Suppressor macrophage (primary cell): Measurements from ENCODE around the gene CAPN10.

Experiments
- DNase-seq, 4 experiments: peaks; one replicate each; pipeline ENCODE4 v3.0.0-alpha.2; 2020 to 2022

Gene CAPN10

GRCh38 chr2:240563951-240564560 is 22.5 kb upstream of the CAPN10 start:
- no peak for DNase-seq

DNA sequence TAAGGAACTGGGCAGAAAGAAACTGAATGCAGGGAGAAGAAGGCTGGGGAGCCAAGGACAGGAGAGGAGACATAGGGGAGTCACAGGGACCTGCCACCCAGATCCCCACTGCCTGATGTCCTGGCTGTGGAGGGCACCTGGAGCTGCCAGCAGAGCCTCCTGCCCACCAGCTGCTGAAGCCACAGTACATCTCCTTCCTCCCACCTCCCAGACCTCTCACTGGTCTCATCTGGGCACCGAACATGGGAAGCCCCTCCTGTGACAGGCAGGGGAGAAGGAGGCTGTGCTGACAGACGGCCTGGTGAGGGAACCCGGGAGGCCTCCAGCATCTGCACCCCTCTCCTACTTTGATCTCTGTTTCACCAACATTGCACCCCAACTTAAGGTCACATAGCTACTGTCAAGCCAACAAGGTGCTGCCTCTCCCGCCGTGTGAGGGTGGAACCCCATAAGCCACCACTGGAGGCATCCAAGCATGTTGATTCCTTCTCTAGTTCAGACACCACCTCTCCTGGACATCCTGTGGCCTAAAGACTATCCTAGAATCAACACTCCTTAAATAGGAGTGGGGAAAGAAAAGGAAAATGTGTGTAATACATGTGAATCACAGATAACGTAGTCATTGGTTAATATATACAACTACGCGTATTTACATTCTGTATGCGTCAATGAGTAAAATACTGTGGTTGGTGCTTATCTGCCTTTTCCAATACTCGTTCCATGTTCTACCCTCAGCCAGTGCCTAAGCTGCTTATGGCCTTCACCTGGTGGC is 21.8 kb upstream of the CAPN10 start:
- peak in 2 of 4 experiments; percentile 27 to 42 for DNase-seq

DNA sequence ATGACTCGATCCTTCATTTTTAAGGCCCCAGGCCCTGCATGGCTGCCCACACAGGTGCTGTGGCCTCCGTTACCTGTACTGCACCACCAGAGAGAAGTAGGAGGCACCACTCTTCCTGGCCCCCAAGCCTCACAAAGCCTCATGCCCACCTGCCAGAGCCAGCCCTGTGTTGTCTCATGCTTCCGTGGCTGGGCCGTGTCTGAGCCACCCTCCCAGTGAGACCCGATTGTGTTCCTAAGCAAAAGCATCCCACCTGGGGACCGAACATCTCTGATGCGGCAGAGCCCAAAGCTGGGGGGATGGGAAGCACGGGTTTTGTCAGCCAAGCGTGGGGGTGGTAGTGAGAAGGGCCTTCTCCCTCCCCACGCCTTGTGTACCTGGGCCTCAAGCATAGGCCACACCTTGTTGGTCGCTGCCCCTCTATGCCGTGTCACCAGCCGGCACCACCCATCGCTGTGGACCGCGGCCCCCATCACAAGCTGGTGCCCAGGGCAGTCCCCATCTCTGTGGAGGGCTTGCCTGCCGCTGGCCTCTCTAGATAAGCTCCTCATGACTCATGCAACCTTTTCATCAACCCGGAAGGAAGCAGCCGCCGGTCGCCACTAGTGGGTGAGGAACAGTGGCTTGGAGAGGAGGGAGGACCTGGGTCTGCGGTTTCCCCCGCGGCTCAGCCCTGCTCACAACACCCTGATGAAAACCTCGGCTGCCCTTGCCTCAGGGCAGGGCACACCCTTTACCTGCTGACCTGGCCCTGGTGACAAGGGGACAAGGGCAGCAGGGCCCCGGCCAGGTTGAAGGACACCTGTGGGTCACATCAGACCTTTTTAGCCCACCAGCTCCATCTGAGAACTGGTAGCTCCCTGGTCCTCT is 21.0 kb upstream of the CAPN10 start:
- peak; percentile 88 to 94 (median 94) for DNase-seq

GRCh38 chr2:240566203-240567136 is 20.1 kb upstream of the CAPN10 start:
- peak; percentile 96 to 98 (median 97) for DNase-seq

- peak in 3 of 4 experiments; percentile 41 to 43 (median 43) for DNase-seq
These were observed 19.2 kb upstream of the CAPN10 start for GRCh38 chr2:240567137-240567871.

GRCh38 chr2:240567872-240568677 is 18.5 kb upstream of the CAPN10 start, which contains the start of gene RNPEPL1:
Gene RNPEPL1, plus strand, starts transcription at chr2:240568484. Its CDS starts 103 bp downstream, at chr2:240568587.
- peak; percentile 61 to 92 (median 78) for DNase-seq

- peak; percentile 57 to 89 (median 74) for DNase-seq
These were observed 17.6 kb upstream of the CAPN10 start for GRCh38 chr2:240568678-240569522.

- DNase-seq, result no peak
These were observed 17.0 kb upstream of the CAPN10 start for GRCh38 chr2:240569523-240569997.

DNA sequence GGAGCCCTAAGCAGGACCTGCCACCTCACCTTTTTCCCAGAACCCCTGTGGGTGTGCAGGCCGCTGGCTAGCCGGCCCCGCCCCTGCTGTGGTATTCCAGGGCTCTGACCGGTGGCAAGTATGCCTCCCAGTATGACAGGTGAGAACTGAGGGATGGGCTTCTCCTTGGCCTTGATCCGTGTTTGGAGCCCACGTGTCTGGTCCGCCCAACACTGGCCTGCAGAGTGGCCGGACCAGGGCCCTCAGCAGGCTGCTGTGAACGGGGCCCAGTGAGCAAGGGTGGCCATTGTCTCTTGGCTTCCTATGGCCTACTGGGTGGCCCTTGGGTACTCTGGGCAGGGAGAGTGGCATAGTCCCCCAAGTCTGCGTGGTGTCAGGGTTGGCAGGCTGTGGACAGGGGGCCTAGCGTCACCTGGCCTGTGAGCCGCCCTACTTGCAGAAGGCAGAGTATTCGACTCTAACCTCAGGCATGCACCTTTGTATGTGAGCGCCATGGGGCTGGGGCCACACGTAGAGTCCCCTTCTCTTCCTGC is 16.5 kb upstream of the CAPN10 start:
- no peak for DNase-seq

- DNase-seq, result no peak
These were observed 15.8 kb upstream of the CAPN10 start for GRCh38 chr2:240570531-240571313.

DNA sequence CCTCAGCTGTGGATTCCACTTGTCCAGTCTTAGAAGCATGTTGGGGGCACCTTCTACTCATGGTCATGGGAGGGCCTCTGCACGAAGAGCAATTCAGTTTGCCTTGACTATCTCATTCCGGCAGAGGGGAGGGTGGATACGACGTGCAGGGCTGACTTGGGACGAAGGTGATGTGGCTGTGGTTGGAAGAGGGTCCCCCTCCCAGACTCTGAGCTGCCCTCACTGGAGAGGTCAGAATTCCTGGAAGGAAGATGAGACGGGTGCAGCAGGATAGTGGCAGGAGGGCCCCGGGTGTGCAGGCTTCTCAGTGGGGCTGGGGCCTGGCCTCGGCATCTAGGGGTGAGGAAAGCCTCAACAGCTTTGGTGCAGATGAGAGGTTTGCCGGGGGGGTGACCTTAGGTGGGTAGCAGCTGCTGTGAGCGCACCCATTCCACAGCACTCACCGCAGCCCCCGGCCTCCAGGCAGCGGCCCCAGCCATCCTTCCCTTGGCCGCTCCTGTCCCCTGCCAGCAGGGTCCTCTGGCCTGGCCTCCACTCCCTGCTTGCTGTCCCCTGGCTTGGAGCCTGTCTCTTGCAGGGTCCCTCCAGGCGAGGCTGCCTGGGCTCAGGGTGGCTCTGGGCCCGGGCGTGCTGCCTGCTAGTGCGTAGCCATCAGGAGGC is 15.1 kb upstream of the CAPN10 start:
- no peak for DNase-seq

DNA sequence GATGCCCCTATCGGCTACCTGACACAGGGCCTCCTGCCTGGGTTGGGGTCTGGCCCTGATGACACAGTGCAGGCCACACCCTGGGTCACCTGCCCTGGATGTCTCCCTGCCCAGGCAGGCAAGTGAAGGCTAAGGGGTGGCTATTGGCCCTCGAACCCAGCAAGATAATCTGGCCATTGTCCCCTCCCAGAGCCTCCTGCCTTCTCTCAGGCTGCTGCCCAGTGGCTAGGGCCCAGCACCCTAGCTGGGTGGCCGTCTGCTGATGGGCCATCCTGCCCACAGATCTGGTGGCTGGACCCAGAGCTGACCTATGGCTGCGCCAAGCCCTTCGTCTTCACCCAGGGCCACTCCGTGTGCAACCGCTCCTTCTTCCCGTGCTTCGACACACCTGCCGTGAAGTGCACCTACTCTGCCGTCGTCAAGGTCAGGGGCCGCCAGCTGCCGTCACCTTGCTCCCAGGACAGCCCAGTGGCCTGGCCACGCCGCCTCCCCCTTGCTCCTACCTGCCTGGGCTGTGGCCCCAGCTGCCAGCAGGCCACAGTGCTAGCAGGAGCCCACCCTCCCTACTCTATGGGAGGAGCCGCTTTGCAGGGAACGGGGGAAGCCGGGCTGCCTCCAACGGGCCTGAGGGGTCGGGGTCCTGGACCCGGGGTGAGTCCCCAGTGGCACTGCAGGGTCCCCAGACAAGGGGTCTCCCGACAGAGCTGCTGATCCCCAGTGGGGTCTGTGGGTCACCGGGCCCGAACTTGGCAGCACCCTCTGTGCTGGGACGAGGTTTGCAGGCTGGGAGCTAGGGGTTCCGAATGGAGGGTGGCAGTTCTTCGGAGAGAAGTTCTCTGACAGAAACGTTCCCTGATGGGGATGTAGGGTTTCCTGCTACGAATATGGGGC is 14.1 kb upstream of the CAPN10 start:
- DNase-seq, result no peak

DNA sequence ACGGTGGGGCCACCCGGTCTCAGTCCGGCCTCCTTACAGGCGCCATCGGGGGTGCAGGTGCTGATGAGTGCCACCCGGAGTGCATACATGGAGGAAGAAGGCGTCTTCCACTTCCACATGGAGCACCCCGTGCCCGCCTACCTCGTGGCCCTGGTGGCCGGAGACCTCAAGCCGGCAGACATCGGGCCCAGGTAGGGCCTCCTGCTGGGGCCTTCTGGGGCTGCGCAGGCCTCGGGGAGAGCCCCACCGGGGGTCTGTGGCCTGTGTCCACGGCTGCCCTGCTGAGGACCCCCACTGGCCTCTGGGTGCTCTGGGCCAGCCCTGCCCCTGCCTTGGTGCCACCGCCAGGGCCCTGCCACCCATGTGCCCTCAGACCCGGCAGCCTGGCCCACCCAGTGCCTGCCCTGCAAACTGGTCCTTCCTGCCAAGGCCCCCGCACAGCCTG is 13.4 kb upstream of the CAPN10 start:
- DNase-seq, result no peak

DNA sequence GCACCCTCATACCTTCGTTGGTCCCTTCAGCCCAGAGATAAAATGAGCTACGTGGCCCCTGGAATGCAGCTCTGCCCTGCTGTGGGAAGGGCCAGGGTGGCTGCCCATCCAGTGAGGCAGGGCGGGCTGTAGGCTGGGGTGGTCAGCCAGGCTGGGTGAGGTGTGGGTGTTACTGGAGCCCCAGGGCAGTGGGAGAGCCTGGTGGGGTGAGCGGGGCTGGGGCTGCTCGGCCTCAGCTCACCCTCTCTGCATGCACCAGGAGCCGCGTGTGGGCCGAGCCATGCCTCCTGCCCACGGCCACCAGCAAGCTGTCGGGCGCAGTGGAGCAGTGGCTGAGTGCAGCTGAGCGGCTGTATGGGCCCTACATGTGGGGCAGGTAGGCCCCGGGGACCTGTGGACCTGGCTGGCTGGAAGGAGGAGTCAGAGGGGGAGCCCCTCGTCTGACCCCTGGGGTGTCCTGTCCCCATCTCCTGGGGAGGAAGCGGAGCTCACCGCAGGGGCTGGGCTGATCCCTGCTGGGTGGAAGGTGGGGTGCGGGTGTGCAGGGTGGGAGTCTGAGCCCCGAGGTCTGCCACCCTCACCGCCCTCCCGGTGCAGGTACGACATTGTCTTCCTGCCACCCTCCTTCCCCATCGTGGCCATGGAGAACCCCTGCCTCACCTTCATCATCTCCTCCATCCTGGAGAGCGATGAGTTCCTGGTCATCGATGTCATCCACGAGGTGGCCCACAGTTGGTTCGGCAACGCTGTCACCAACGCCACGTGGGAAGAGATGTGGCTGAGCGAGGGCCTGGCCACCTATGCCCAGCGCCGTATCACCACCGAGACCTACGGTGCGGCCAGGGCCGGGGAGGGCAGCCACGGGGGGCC is 12.8 kb upstream of the CAPN10 start:
- DNase-seq, result no peak

DNA sequence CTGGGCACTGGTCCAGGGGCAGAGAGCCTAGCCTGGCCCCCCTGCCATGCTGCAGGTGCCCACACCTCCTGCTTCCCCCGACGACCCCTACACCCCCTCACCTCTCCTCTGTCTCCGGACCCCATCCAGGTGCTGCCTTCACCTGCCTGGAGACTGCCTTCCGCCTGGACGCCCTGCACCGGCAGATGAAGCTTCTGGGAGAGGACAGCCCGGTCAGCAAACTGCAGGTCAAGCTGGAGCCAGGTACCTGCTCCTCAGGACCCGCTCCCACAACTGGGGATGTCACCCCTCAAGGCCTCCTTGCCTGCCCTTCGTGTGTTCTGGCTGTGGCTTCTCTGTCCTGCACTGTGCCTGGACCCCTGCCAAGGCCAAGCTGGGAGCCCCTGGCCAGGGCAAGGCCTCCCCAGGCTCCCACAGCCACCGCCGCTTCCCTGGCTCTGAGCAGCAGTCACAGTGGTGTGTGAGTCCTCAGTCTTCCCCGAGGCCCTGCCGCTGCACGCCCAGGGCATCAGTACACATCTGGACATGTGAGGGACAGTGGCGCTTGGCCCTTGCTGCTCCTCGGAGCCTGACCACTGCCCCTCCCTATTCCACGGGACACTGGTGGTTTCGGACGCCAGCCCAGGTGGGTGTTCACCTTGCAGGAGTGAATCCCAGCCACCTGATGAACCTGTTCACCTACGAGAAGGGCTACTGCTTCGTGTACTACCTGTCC is 12.0 kb upstream of the CAPN10 start:
- DNase-seq, result no peak
